A549 (cell line): ENCODE data around the gene ECT2.

Source experiments
- BCL3 ChIP-seq: fragments of >200 bp; sonication (Bioruptor Twin); formaldehyde crosslinking; IDR thresholded peaks from 3 replicates; pipeline ENCODE4 v1.6.1; 2016
- TF ChIP-seq, protein P1 (sequence below): fragments of 450-650 bp; IDR thresholded peaks from 2 replicates; pipeline ENCODE4 v1.6.1; 2014; ENCODE audit warnings: antibody characterized with exemption

- TF ChIP-seq, protein P1, sequence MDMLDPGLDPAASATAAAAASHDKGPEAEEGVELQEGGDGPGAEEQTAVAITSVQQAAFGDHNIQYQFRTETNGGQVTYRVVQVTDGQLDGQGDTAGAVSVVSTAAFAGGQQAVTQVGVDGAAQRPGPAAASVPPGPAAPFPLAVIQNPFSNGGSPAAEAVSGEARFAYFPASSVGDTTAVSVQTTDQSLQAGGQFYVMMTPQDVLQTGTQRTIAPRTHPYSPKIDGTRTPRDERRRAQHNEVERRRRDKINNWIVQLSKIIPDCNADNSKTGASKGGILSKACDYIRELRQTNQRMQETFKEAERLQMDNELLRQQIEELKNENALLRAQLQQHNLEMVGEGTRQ, result no peak
- TF ChIP-seq BCL3, result no peak
Observed at GRCh38 chr3:172771672-172772071, 21.1 kb downstream of the ECT2 start.
